HepG2 (cell line): ENCODE measurements around the gene MUL1. TPM values are rescaled to one million over a fixed set of nuclear protein-coding genes. Genes with fewer than 3 reads are reported as not detected.

Experiments used
- ATF7 ChIP-seq, 2 experiments: fragments of 450-650 bp in 1 of 2; sonication (generic) in 1 of 2; formaldehyde crosslinking in 1 of 2; IDR thresholded peaks; 2 replicates each; pipeline versions ENCODE4 v1.4.0 to v1.6.1; 2016 to 2020; ENCODE audit warnings: antibody characterized with exemption in 1 of 2, mild to moderate bottlenecking in 1 of 2, missing genetic modification reagents in 1 of 2
- KLF15 ChIP-seq: sonication (generic); formaldehyde crosslinking; IDR thresholded peaks from 2 replicates; pipeline ENCODE4 v1.8.1; 2023; ENCODE audit warnings: borderline replicate concordance, mild to moderate bottlenecking, inconsistent platforms, missing genetic modification reagents, mixed read lengths
- LCORL ChIP-seq, 2 experiments: fragments of 450-650 bp in 1 of 2; sonication (generic) in 1 of 2; formaldehyde crosslinking in 1 of 2; IDR thresholded peaks; 2 replicates each; pipeline versions ENCODE4 v1.5.0 to v1.6.1; 2017 to 2020; ENCODE audit warnings: antibody characterized with exemption in 1 of 2, missing genetic modification reagents in 1 of 2
- MEIS2 ChIP-seq: sonication (generic); formaldehyde crosslinking; IDR thresholded peaks from 2 replicates; pipeline ENCODE4 v1.9.0; 2021; ENCODE audit warnings: mild to moderate bottlenecking, missing genetic modification reagents
- NFKB2 ChIP-seq: sonication (generic); formaldehyde crosslinking; IDR thresholded peaks from 2 replicates; pipeline ENCODE4 v1.4.0; 2020; ENCODE audit warnings: missing genetic modification reagents, borderline replicate concordance
- NR2C2 ChIP-seq: sonication (generic); formaldehyde crosslinking; IDR thresholded peaks from 2 replicates; pipeline ENCODE4 v1.4.0; 2020; ENCODE audit warnings: missing genetic modification reagents, mild to moderate bottlenecking, moderate library complexity, borderline replicate concordance
- RBM22 ChIP-seq: fragments of 200-400 bp; formaldehyde crosslinking; optimal IDR thresholded peaks from 2 replicates; pipeline ENCODE3; 2017; ENCODE audit warnings: mild to moderate bottlenecking, low read length, moderate library complexity
- SNRNP70 ChIP-seq: fragments of 200-400 bp; formaldehyde crosslinking; IDR thresholded peaks from 2 replicates; pipeline ENCODE4 v1.6.1; 2017; ENCODE audit warnings: mild to moderate bottlenecking, low read depth, low read length, moderate library complexity
- ZNF329 ChIP-seq: sonication (generic); formaldehyde crosslinking; IDR thresholded peaks from 2 replicates; pipeline ENCODE4 v1.9.0; 2021; ENCODE audit warnings: low read depth, mild to moderate bottlenecking, missing genetic modification reagents
- ZNF335 ChIP-seq: sonication (generic); formaldehyde crosslinking; IDR thresholded peaks from 2 replicates; pipeline ENCODE4 v1.4.0; 2020; ENCODE audit warnings: missing genetic modification reagents
- ZNF598 ChIP-seq: sonication (generic); formaldehyde crosslinking; IDR thresholded peaks from 2 replicates; pipeline ENCODE4 v1.5.1; 2020; ENCODE audit warnings: mild to moderate bottlenecking, missing genetic modification reagents, borderline replicate concordance
- ZNF773 ChIP-seq: sonication (generic); formaldehyde crosslinking; IDR thresholded peaks from 2 replicates; pipeline ENCODE4 v1.4.0; 2020; ENCODE audit warnings: missing genetic modification reagents, borderline replicate concordance
- ZNF775 ChIP-seq: sonication (generic); formaldehyde crosslinking; IDR thresholded peaks from 2 replicates; pipeline ENCODE4 v1.4.0; 2020; ENCODE audit warnings: missing genetic modification reagents, mild to moderate bottlenecking, moderate library complexity, borderline replicate concordance
- ZNF790 ChIP-seq: sonication (generic); formaldehyde crosslinking; IDR thresholded peaks from 2 replicates; pipeline ENCODE4 v1.8.0; 2022; ENCODE audit warnings: missing genetic modification reagents, mild to moderate bottlenecking, borderline replicate concordance
- ZNF839 ChIP-seq: sonication (generic); formaldehyde crosslinking; IDR thresholded peaks from 2 replicates; pipeline ENCODE4 v1.4.0; 2020; ENCODE audit warnings: missing genetic modification reagents, mild to moderate bottlenecking, borderline replicate concordance
- ZNF883 ChIP-seq: sonication (generic); formaldehyde crosslinking; IDR thresholded peaks from 2 replicates; pipeline ENCODE4 v1.5.1; 2020; ENCODE audit warnings: mild to moderate bottlenecking, missing genetic modification reagents; ENCODE audit errors: not compliant biosample characterization
- polyA plus RNA-seq, 8 experiments: library from polyadenylated mRNA; depleted of rRNA in 3 of 8; stranded (reverse) in 7 of 8; unstranded in 1 of 8; fragments of >200 nt; fragmentation: Illumina TruSeq in 4 of 8; extraction: Trizol in 4 of 8; gene quantifications; 2 replicates each; pipeline versions ENCODE4 v1.2.1 to v1.2.3, GENCODE V29; 2011 to 2016; ENCODE audit warnings: low read depth in 4 of 8, missing spikeins in 1 of 8, mixed read lengths in 1 of 8; ENCODE audit not compliant: insufficient read depth in 1 of 8
- total RNA-seq, 5 experiments: library from RNA; depleted of rRNA; stranded (reverse); fragments of >200 nt; fragmentation: Illumina TruSeq; extraction: Trizol; gene quantifications; 2 replicates each; pipeline ENCODE4 v1.2.3, GENCODE V29; 2016; ENCODE audit warnings: low read depth in 1 of 5
- TF ChIP-seq, protein P1 (sequence below): sonication (generic); formaldehyde crosslinking; IDR thresholded peaks from 2 replicates; pipeline ENCODE4 v1.4.0; 2020; ENCODE audit warnings: missing genetic modification reagents, borderline replicate concordance
- TF ChIP-seq, protein P2 (sequence below): sonication (generic); formaldehyde crosslinking; IDR thresholded peaks from 2 replicates; pipeline ENCODE4 v1.4.0; 2020; ENCODE audit warnings: missing genetic modification reagents
- TF ChIP-seq, protein P3 (sequence below): sonication (generic); formaldehyde crosslinking; conservative IDR thresholded peaks from 2 replicates; pipeline ENCODE4 v1.4.0; 2020; ENCODE audit warnings: mild to moderate bottlenecking, missing genetic modification reagents, moderate library complexity

MUL1 gene
- total and polyA plus RNA-seq, 2 of the 13 experiments (the other 11 are each of a cell fraction or from before 2014, with no cell fraction given), result 21.5 to 26.5 TPM

DNA sequence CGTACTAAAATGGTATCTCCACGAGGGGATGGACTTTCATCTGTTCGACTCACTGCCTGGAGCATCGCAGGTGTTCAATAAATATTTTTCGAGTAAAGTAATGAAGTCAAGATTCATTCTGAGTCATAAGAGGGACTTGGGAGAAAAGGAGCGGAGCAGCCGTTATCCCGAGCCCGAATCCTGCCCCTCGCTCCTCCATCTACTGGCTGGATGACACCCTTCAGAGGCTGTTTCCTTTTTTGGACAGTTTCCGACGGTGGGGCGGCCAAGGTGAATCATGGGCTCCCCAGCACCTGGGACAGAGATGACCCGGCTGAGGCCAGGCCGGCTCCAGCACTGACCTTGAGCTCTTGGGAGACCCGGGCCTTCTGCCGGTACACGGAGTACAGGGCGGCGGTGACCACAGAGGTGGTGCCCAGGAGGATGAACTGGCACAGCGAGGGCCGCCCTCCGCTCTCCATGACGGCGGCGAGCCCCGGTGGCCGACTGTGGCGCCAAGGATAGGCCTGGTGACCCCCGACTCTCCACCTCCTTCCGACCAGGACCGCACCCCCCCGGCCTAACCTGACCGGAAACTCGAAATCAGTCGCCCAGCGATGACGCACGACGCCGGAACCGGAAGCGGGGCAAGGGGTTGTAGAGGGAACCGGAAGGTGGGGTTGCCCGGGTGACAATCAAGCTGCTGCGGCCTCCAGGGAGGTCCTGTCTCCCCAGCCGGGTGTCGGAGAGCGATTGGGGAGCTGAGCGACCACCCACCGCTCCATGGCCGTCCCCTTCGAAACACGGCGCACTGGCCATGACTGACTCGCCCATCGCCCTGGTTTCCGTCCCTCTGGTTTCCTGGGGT is at the start of gene MUL1 (continued):
- peak; percentile 88; the same call in 1 of the 2 replicates for TF ChIP-seq ZNF329 (CRISPR knock-in tag)
- no peak; the same call in 1 of the 2 replicates for TF ChIP-seq ZNF773 (CRISPR knock-in tag)
- TF ChIP-seq ZNF775 (CRISPR knock-in tag), result no peak
- TF ChIP-seq SNRNP70, result no peak
- no peak for TF ChIP-seq ATF7 (IDR thresholded peaks at IDR 0.05)
- no peak for TF ChIP-seq ATF7 (CRISPR knock-in tag; IDR thresholded peaks at IDR 0.05)
- TF ChIP-seq NR2C2 (CRISPR knock-in tag), result peak; percentile 97
- TF ChIP-seq NFKB2, result peak; percentile 92; the same call in 1 of the 2 replicates
- no peak for TF ChIP-seq ZNF790
- TF ChIP-seq ZNF839, result no peak
- peak; percentile 88 for TF ChIP-seq RBM22
- TF ChIP-seq, protein P1, sequence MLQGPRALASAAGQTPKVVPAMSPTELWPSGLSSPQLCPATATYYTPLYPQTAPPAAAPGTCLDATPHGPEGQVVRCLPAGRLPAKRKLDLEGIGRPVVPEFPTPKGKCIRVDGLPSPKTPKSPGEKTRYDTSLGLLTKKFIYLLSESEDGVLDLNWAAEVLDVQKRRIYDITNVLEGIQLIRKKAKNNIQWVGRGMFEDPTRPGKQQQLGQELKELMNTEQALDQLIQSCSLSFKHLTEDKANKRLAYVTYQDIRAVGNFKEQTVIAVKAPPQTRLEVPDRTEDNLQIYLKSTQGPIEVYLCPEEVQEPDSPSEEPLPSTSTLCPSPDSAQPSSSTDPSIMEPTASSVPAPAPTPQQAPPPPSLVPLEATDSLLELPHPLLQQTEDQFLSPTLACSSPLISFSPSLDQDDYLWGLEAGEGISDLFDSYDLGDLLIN (CRISPR knock-in tag), result no peak
- TF ChIP-seq, protein P2, sequence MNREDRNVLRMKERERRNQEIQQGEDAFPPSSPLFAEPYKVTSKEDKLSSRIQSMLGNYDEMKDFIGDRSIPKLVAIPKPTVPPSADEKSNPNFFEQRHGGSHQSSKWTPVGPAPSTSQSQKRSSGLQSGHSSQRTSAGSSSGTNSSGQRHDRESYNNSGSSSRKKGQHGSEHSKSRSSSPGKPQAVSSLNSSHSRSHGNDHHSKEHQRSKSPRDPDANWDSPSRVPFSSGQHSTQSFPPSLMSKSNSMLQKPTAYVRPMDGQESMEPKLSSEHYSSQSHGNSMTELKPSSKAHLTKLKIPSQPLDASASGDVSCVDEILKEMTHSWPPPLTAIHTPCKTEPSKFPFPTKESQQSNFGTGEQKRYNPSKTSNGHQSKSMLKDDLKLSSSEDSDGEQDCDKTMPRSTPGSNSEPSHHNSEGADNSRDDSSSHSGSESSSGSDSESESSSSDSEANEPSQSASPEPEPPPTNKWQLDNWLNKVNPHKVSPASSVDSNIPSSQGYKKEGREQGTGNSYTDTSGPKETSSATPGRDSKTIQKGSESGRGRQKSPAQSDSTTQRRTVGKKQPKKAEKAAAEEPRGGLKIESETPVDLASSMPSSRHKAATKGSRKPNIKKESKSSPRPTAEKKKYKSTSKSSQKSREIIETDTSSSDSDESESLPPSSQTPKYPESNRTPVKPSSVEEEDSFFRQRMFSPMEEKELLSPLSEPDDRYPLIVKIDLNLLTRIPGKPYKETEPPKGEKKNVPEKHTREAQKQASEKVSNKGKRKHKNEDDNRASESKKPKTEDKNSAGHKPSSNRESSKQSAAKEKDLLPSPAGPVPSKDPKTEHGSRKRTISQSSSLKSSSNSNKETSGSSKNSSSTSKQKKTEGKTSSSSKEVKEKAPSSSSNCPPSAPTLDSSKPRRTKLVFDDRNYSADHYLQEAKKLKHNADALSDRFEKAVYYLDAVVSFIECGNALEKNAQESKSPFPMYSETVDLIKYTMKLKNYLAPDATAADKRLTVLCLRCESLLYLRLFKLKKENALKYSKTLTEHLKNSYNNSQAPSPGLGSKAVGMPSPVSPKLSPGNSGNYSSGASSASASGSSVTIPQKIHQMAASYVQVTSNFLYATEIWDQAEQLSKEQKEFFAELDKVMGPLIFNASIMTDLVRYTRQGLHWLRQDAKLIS (CRISPR knock-in tag), result no peak
- no peak; the same call in 1 of the 2 replicates for TF ChIP-seq KLF15 (CRISPR knock-in tag)
- peak; percentile 90 for TF ChIP-seq MEIS2 (CRISPR knock-in tag)
- TF ChIP-seq ZNF883 (CRISPR knock-in tag), result peak; percentile 85
- TF ChIP-seq ZNF335 (CRISPR knock-in tag), result peak; percentile 78; the same call in 1 of the 2 replicates
- peak; percentile 61; the same call in 1 of the 2 replicates for TF ChIP-seq ZNF598 (CRISPR knock-in tag)
- no peak for TF ChIP-seq LCORL (IDR thresholded peaks at IDR 0.05)
- TF ChIP-seq LCORL (CRISPR knock-in tag; IDR thresholded peaks at IDR 0.05), result peak; percentile 92
- TF ChIP-seq, protein P3, sequence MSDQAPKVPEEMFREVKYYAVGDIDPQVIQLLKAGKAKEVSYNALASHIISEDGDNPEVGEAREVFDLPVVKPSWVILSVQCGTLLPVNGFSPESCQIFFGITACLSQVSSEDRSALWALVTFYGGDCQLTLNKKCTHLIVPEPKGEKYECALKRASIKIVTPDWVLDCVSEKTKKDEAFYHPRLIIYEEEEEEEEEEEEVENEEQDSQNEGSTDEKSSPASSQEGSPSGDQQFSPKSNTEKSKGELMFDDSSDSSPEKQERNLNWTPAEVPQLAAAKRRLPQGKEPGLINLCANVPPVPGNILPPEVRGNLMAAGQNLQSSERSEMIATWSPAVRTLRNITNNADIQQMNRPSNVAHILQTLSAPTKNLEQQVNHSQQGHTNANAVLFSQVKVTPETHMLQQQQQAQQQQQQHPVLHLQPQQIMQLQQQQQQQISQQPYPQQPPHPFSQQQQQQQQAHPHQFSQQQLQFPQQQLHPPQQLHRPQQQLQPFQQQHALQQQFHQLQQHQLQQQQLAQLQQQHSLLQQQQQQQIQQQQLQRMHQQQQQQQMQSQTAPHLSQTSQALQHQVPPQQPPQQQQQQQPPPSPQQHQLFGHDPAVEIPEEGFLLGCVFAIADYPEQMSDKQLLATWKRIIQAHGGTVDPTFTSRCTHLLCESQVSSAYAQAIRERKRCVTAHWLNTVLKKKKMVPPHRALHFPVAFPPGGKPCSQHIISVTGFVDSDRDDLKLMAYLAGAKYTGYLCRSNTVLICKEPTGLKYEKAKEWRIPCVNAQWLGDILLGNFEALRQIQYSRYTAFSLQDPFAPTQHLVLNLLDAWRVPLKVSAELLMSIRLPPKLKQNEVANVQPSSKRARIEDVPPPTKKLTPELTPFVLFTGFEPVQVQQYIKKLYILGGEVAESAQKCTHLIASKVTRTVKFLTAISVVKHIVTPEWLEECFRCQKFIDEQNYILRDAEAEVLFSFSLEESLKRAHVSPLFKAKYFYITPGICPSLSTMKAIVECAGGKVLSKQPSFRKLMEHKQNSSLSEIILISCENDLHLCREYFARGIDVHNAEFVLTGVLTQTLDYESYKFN (CRISPR knock-in tag), result peak; percentile 47; the same call in 1 of the 2 replicates
